SK-N-SH (cell line): Measurements from ENCODE around the gene VWA5B1. TPM values are rescaled to one million over a fixed set of nuclear protein-coding genes. Genes with fewer than 3 reads are reported as not detected.

Experiments used
- CTCF ChIA-PET: fragments of 300-600, 350-600 bp; formaldehyde crosslinking; extraction: SDS; loops from one replicate; lab custom pipeline; 2021; lab: Yijun Ruan, JAX
- POLR2A ChIA-PET: fragments of 350-600 bp; sonication (Branson Sonifier 250); formaldehyde crosslinking; extraction: SDS; loops from one replicate; lab custom pipeline; 2020; ENCODE audit warnings: antibody characterized with exemption, inconsistent platforms; lab: Yijun Ruan, JAX
- DNase-seq: peaks from one replicate; pipeline ENCODE4 v3.0.0; 2012
- H2AFZ ChIP-seq: fragments of 200-600 bp; sonication (generic); 2 replicates; pipeline ENCODE4 v1.8.1; 2016; ENCODE audit warnings: antibody characterized with exemption, mild to moderate bottlenecking, low read depth
- H3F3A ChIP-seq: fragments of 200-600 bp; sonication (generic); replicated peaks from 2 replicates; pipeline ENCODE3; 2016; ENCODE audit warnings: antibody characterized with exemption, mild to moderate bottlenecking; ENCODE audit not compliant: insufficient read depth
- H3K27ac ChIP-seq, 2 experiments: fragments of 200-500 bp in 1 of 2; fragments of 200-600 bp in 1 of 2; sonication (Bioruptor generic) in 1 of 2; sonication (generic), shearing (Covaris generic) in 1 of 2; 2 replicates each; pipeline versions ENCODE4 v1.5.1 to v1.6.1; 2014 to 2016; ENCODE audit warnings: low read depth in 2 of 2, inconsistent platforms in 1 of 2, low read length in 1 of 2, mild to moderate bottlenecking in 1 of 2, mixed read lengths in 1 of 2
- H3K27me3 ChIP-seq: fragments of 200-600 bp; sonication (generic), shearing (Covaris generic); 2 replicates; pipeline ENCODE4 v1.6.1; 2016; ENCODE audit warnings: mixed run types; ENCODE audit not compliant: insufficient read depth
- H3K36me3 ChIP-seq, 2 experiments: fragments of 200-500 bp in 1 of 2; fragments of 200-600 bp in 1 of 2; sonication (Bioruptor generic) in 1 of 2; sonication (generic) in 1 of 2; replicated peaks in 1 of 2; 2 replicates each; pipeline versions ENCODE3 to v1.5.1; 2014 to 2016; ENCODE audit warnings: low read length in 1 of 2, mild to moderate bottlenecking in 1 of 2; ENCODE audit not compliant: insufficient read depth in 2 of 2, control insufficient read depth in 1 of 2
- H3K4me1 ChIP-seq, 2 experiments: fragments of 200-500 bp in 1 of 2; fragments of 200-600 bp in 1 of 2; sonication (Bioruptor generic) in 1 of 2; sonication (generic), shearing (Covaris generic) in 1 of 2; 2 replicates each; pipeline versions ENCODE4 v1.5.1 to v1.6.1; 2014 to 2016; ENCODE audit warnings: low read depth in 1 of 2, low read length in 1 of 2, mixed run types in 1 of 2; ENCODE audit not compliant: insufficient read depth in 2 of 2, control insufficient read depth in 1 of 2
- H3K4me2 ChIP-seq: fragments of 200-600 bp; sonication (generic), shearing (Covaris generic); 2 replicates; pipeline ENCODE4 v1.6.1; 2017; ENCODE audit warnings: mixed run types
- H3K4me3 ChIP-seq, 2 experiments: fragments of 200-500 bp in 1 of 2; fragments of 200-600 bp in 1 of 2; sonication (Bioruptor generic) in 1 of 2; sonication (generic), shearing (Covaris generic) in 1 of 2; 2 replicates each; pipeline versions ENCODE4 v1.5.1 to v1.8.1; 2014 to 2016; ENCODE audit warnings: low read depth in 2 of 2, inconsistent platforms in 1 of 2, low read length in 1 of 2, mild to moderate bottlenecking in 1 of 2, mixed read lengths in 1 of 2, moderate library complexity in 1 of 2
- H3K79me2 ChIP-seq: fragments of 200-600 bp; sonication (generic); 2 replicates; pipeline ENCODE4 v1.8.1; 2017; ENCODE audit warnings: mild to moderate bottlenecking; ENCODE audit not compliant: insufficient read depth
- H3K9ac ChIP-seq: fragments of 200-600 bp; sonication (generic); 2 replicates; pipeline ENCODE4 v1.6.1; 2017; ENCODE audit warnings: mixed run types
- H3K9me2 ChIP-seq: fragments of 200-600 bp; sonication (generic); 2 replicates; pipeline ENCODE4 v1.6.1; 2017; ENCODE audit warnings: mixed run types
- H3K9me3 ChIP-seq: fragments of 200-600 bp; sonication (generic); 2 replicates; pipeline ENCODE4 v1.6.1; 2017; ENCODE audit warnings: mixed run types, mild to moderate bottlenecking, moderate library complexity
- H4K20me1 ChIP-seq: fragments of 200-600 bp; sonication (generic); 2 replicates; pipeline ENCODE4 v1.6.1; 2017; ENCODE audit warnings: mild to moderate bottlenecking, mixed run types; ENCODE audit not compliant: insufficient read depth
- CHD2 ChIP-seq: fragments of 150-350 bp; IDR thresholded peaks from 2 replicates; pipeline ENCODE4 v1.6.1; 2018; ENCODE audit warnings: low read length; ENCODE audit not compliant: partially characterized antibody
- CTCF ChIP-seq: fragments of 200-600 bp; sonication (generic); IDR thresholded peaks from 2 replicates; pipeline ENCODE4 v1.6.1; 2017; ENCODE audit warnings: antibody characterized with exemption, mild to moderate bottlenecking, moderate library complexity
- EP300 ChIP-seq, 2 experiments: IDR thresholded peaks; 2 replicates each; pipeline versions ENCODE4 v1.4.0 to v1.6.1; 2012; ENCODE audit warnings: borderline replicate concordance in 1 of 2, low read depth in 1 of 2, low read length in 1 of 2
- FOXJ3 ChIP-seq: sonication (generic); formaldehyde crosslinking; IDR thresholded peaks from 2 replicates; pipeline ENCODE4 v1.5.1; 2020; ENCODE audit warnings: mild to moderate bottlenecking, missing genetic modification reagents
- FOXM1 ChIP-seq: IDR thresholded peaks from 2 replicates; pipeline ENCODE4 v1.4.0; 2012; ENCODE audit warnings: low read depth, mild to moderate bottlenecking
- GABPA ChIP-seq: IDR thresholded peaks from 2 replicates; pipeline ENCODE4 v1.4.0; 2012; ENCODE audit warnings: low read depth, mild to moderate bottlenecking
- GATA2 ChIP-seq: sonication (generic); formaldehyde crosslinking; IDR thresholded peaks from 2 replicates; pipeline ENCODE4 v1.5.0; 2020; ENCODE audit warnings: mild to moderate bottlenecking, missing genetic modification reagents
- JUND ChIP-seq: IDR thresholded peaks from 2 replicates; pipeline ENCODE4 v1.4.0; 2012
- MAX ChIP-seq: IDR thresholded peaks from 2 replicates; pipeline ENCODE4 v1.4.0; 2012; ENCODE audit warnings: low read depth
- NFIC ChIP-seq: IDR thresholded peaks from 2 replicates; pipeline ENCODE4 v1.4.0; 2012; ENCODE audit warnings: borderline replicate concordance
- NRF1 ChIP-seq: IDR thresholded peaks from 2 replicates; pipeline ENCODE4 v1.6.1; 2012; ENCODE audit warnings: low read depth, mild to moderate bottlenecking, low read length
- POLR2AphosphoS5 ChIP-seq: IDR thresholded peaks from 2 replicates; pipeline ENCODE4 v1.6.1; 2012; ENCODE audit warnings: low read depth, low read length
- RAD21 ChIP-seq: IDR thresholded peaks from 2 replicates; pipeline ENCODE4 v1.6.1; 2012; ENCODE audit warnings: mild to moderate bottlenecking, low read length
- RXRA ChIP-seq: IDR thresholded peaks from 2 replicates; pipeline ENCODE4 v1.4.0; 2012; ENCODE audit warnings: low read depth, mild to moderate bottlenecking, borderline replicate concordance
- SIN3A ChIP-seq: IDR thresholded peaks from 2 replicates; pipeline ENCODE4 v1.6.1; 2012; ENCODE audit warnings: low read depth, mild to moderate bottlenecking, low read length, moderate library complexity, borderline replicate concordance
- TAF1 ChIP-seq: IDR thresholded peaks from 2 replicates; pipeline ENCODE4 v1.6.1; 2012; ENCODE audit warnings: low read depth, mild to moderate bottlenecking, low read length, moderate library complexity, borderline replicate concordance
- TEAD4 ChIP-seq: IDR thresholded peaks from 2 replicates; pipeline ENCODE4 v1.4.0; 2012; ENCODE audit warnings: mild to moderate bottlenecking, borderline replicate concordance; ENCODE audit not compliant: insufficient read depth
- YY1 ChIP-seq: IDR thresholded peaks from 2 replicates; pipeline ENCODE4 v1.4.0; 2012; ENCODE audit warnings: low read depth, mild to moderate bottlenecking
- WGBS: methylation state at CpG from one replicate; pipeline ENCODE4 v1.1.6; 2017; ENCODE audit warnings: low lambda C conversion rate; 5-methylcytosine and 5-hydroxymethylcytosine counted together
- polyA plus RNA-seq, 3 experiments: library from polyadenylated mRNA; depleted of rRNA; stranded (reverse); fragments of >200 nt; gene quantifications; 2 replicates each; pipeline ENCODE4 v1.2.3, GENCODE V29; 2012

Gene VWA5B1
- polyA plus RNA-seq, 1 of the 3 experiments (the other 2 are of a cell fraction), result not detected

GRCh38 chr1:20329793-20330542 lies 39.3 kb downstream of the VWA5B1 start:
- WGBS, result 74% methylated on average over 13 of the region's 14 CpGs
- no peak for DNase-seq
- Histone ChIP-seq H3K4me1 (peaks cover 0 to 15% of the 10 kb centered on the region in 2 experiments; a peak in 2 of 4 replicates), H3K9me2 (no peaks in the 10 kb centered on the region), H3K9me3 (no peaks in the 10 kb centered on the region), H3K4me2 (no peak overlapping the region), H3K36me3 (no peaks in the 10 kb centered on the region), H2AFZ (no peak overlapping the region), H4K20me1 (no peaks in the 10 kb centered on the region), H3F3A (no peaks in the 10 kb centered on the region), H3K9ac (no peak overlapping the region), H3K27me3 (no peaks in the 10 kb centered on the region), H3K79me2 (no peaks in the 10 kb centered on the region), H3K27ac (no peak overlapping the region), H3K4me3 (no peak overlapping the region)
- no peak for TF ChIP-seq SIN3A
- peak; percentile 12; the same call in 1 of the 2 replicates for TF ChIP-seq RAD21
- TF ChIP-seq CTCF, result peak; percentile 19; the same call in 1 of the 2 replicates
- POLR2A ChIA-PET, result no interaction called here
- CTCF ChIA-PET, result interaction anchor here (0.8 to 1.8 kb wide), 7 partner anchors 9 to 164 kb away, joined by 3 to 7 read pairs (median 3); no protein-coding TSS in a partner anchor

DNA sequence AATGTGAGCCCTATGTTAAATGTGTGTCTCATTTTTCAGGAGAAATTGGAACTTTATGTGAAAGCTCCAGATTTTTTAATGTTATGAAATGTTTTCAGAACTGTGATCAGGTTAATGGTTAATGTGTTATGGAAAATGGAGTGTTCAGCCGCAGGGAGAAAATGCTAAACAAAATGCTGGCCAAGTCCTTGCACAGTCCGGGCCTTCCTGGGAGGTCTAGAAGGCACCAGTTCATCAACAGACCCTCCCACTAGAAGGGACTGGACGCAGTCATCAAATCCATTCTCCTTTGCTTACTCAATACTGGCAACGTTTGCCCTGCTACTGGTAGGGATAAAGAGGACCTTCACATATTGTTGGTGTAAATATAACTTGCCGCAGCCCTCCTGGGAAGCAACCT lies 43.4 kb downstream of the VWA5B1 start:
- Histone ChIP-seq H3F3A (no peaks in the 10 kb centered on the region), H3K9me2 (no peaks in the 10 kb centered on the region), H3K4me2 (no peak overlapping the region), H3K27me3 (no peaks in the 10 kb centered on the region; the same call in 1 of the 2 replicates), H2AFZ (no peak overlapping the region), H3K79me2 (no peaks in the 10 kb centered on the region), H3K9me3 (no peaks in the 10 kb centered on the region), H3K9ac (no peak overlapping the region), H4K20me1 (no peaks in the 10 kb centered on the region), H3K4me3 (no peak overlapping the region), H3K27ac (no peak overlapping the region), H3K36me3 (no peaks in the 10 kb centered on the region), H3K4me1 (no peaks in the 10 kb centered on the region)
- WGBS, result 55% methylated on average over 5 of the region's 5 CpGs
- CTCF ChIA-PET, result interaction anchor here (0.8 kb wide), 1 partner anchor 31 kb away, joined by 3 read pairs; no protein-coding TSS in a partner anchor
- TF ChIP-seq FOXJ3 (CRISPR knock-in tag) (no peak), TEAD4 (no peak), GABPA (no peak)
- no peak for DNase-seq
- POLR2A ChIA-PET, result no interaction called here

DNA sequence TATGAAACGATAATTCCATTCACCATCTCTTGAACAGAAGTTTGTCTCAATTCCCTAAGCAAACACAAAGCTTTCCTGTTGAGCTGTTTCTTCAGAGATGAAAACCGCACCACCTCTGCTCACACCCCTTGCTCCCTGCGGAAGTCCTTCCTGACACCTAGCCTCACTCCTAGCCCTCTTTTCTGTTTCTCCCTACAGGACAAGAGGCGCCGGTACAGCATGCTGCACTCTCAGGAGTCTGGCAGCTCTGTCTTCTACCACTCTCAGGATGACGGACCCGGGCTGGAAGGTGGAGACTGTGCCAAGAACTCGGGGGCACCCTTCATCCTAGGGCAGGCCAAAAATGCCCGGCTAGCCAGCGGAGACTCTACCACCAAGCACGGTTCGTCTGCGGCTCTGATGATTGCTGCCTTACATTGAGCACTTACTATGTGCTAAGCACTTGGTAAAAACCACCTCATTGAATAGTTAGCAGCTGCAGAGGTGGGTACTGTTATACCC lies 45.5 kb downstream of the VWA5B1 start:
- Histone ChIP-seq H3K36me3 (no peaks in the 10 kb centered on the region), H3K4me3 (no peak overlapping the region), H3K4me1 (peaks cover 0 to 14% of the 10 kb centered on the region in 2 experiments; a peak in 2 of 4 replicates), H3F3A (no peaks in the 10 kb centered on the region), H3K9ac (no peak overlapping the region), H4K20me1 (no peaks in the 10 kb centered on the region), H3K79me2 (no peaks in the 10 kb centered on the region), H3K27ac (no peak overlapping the region), H3K9me2 (no peaks in the 10 kb centered on the region), H3K27me3 (no peaks in the 10 kb centered on the region; the same call in 1 of the 2 replicates), H3K4me2 (no peak overlapping the region), H2AFZ (no peak overlapping the region), H3K9me3 (no peaks in the 10 kb centered on the region)
- DNase-seq, result no peak
- POLR2A ChIA-PET, result no interaction called here
- 58% methylated on average over 11 of the region's 13 CpGs for WGBS
- CTCF ChIA-PET, result interaction anchor here (0.9 to 1.5 kb wide), 5 partner anchors 8 to 124 kb away, joined by 3 to 4 read pairs (median 3); no protein-coding TSS in a partner anchor
- TF ChIP-seq JUND, result no peak
- no peak for TF ChIP-seq NRF1
- TF ChIP-seq MAX, result no peak
- TF ChIP-seq CHD2, result no peak
- TF ChIP-seq FOXM1, result no peak
- TF ChIP-seq TAF1, result no peak
- TF ChIP-seq YY1, result no peak
- TF ChIP-seq RAD21, result no peak
- no peak for TF ChIP-seq EP300 (IDR thresholded peaks at IDR 0.05; ENCODE audit: borderline replicate concordance in 1 of 2, low read depth in 1 of 2, low read length in 1 of 2)
- no peak for TF ChIP-seq POLR2AphosphoS5
- TF ChIP-seq RXRA, result no peak
- TF ChIP-seq CTCF, result no peak
- no peak for TF ChIP-seq GATA2
- no peak for TF ChIP-seq NFIC
